HG03442 (cell line): ENCODE results near the gene MEN1.

Experiments
- ATAC-seq: cut with Tn5 transposase; IDR thresholded peaks from one replicate; pipeline ENCODE4 v1.9.1; 2021; ENCODE audit warnings: mild to moderate bottlenecking, moderate library complexity; ENCODE audit not compliant: unreplicated experiment

Gene MEN1

DNA sequence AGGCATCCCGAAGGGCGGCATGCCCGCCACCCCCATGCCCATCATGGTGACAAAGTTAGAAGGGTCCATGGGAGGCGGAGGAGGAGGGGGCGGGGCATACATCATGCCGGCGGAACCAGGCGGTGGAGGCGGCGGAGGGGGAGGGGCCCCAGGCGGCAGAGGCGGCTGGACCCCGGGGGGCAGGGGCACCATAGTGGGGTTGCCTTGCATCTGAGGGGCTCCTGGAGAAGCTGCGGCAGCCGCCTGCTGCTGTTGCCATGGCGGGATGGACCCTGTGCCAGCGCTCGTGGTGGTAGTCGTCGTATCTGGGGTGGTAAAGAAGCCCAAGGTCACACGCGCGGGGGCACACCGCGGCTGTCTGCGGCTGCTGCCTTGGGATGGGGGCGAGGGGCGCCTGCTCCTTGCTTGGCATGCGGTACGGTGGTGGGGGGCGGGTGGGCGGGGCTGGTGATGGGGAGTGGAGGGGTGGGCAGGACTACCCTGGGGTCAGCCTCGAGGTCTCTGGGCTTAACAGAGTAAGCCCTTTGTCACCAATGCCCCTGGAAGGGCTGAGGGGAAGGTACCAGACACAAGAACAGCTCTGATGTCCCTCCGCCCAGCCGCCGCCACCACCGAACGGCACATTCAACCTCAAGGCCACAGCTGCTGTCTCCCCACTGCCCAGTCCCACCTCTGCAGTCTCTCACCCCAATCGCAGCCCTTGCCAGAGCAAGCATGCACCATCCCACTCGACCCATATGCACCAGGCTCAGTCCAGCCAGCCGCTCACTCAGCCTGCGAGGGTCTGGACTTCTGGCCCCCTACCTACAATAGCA is 44.3 kb downstream of the MEN1 start:
- ATAC-seq: no peak

DNA sequence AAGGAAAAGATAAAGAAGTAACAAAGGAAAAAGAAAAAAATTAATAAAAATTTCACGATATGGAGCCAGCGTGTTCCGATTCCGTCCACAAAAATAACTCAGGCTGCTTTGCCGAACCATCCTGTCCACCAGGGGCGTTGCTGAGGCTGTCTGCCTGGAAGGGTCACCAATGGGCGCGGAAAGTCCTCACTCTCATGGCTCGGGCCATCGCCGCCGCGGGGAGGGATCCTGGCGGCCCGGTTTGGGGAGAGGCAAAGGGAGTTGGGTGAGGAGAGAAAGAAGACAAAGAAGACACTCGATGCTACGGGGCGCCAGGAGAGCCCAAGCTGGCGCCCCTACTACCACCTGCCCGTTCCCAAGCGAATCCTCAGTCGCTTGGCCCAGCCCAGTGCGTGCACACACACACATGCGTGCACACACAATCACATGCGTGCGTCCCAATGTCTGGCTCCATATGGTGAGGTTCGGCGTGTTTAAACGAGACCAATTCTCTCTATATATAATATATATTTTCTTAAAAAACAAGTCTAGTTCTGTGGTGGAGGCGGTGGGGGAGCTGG is 45.0 kb downstream of the MEN1 start:
- no peak for ATAC-seq

DNA sequence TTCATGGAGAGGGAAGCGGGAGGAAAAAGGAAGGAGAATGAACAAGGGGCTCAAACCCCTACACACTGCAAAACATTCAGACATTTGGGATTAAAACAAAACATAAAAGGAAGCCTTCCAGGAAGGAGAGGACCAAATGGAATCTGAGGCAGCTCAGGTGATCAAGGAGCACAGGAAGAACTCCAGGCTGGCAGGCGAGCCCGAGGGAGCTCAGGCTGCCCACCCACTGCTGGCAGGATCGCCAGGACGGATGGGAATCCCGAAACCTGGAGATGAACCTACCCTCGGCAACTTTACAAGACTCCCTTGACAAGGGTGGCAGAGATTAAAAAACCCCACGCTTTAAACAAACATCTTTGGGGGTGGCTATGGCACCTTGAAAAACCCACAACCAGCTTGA is 45.6 kb downstream of the MEN1 start:
- no peak for ATAC-seq

DNA sequence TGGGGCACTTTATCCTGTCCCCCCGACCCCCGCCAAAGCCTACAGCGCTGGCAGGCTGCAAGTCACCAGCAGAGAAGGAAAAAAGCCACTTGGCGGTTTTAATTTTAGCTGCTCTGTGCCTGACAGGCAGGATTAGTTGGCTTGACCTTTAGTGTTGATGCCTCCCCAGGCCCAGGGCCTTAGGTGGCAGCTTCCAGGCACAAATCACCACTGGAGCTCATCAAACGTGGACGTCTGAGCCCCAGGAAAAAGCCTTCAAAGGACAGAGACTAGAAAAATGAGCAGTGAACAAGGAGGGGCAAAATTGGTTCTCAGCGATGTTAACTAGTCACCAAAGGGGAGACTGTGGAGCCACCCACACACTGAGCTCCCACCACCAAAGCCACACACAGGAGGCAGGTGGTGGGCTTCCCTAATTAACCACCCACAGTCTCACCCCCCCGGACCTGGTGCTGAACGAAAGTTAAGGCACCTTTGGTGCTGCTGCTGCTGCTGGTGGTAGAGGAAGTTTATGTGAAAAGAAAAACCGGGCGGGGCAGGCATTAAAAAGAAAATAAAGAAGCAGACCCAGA is 46.2 kb downstream of the MEN1 start:
- ATAC-seq: no peak

DNA sequence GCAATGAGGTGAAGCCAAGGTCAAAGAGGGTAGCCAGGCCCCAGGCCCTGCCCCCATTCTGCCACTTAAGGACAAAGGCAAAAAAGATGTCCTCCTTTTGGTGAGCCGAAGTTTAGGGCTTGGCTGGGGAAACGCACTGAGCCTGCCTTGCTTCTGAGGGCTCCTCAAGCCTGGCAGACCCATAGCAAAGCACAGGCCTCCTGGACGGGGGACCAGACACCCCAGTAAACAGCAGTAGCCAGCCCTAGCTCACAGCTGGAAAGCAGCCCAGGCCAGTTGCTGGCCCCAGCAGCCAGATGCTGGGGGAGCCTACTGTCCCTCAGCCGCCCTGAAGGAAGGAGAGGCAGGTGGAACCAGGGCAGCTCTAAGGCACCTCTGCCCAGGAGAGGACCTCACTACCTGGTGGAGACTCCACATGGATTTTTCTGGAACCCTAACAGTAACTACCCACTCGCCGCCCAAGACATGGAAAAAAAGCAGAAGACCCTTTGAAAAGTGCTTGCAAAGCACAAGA is 46.8 kb downstream of the MEN1 start:
- no peak for ATAC-seq

DNA sequence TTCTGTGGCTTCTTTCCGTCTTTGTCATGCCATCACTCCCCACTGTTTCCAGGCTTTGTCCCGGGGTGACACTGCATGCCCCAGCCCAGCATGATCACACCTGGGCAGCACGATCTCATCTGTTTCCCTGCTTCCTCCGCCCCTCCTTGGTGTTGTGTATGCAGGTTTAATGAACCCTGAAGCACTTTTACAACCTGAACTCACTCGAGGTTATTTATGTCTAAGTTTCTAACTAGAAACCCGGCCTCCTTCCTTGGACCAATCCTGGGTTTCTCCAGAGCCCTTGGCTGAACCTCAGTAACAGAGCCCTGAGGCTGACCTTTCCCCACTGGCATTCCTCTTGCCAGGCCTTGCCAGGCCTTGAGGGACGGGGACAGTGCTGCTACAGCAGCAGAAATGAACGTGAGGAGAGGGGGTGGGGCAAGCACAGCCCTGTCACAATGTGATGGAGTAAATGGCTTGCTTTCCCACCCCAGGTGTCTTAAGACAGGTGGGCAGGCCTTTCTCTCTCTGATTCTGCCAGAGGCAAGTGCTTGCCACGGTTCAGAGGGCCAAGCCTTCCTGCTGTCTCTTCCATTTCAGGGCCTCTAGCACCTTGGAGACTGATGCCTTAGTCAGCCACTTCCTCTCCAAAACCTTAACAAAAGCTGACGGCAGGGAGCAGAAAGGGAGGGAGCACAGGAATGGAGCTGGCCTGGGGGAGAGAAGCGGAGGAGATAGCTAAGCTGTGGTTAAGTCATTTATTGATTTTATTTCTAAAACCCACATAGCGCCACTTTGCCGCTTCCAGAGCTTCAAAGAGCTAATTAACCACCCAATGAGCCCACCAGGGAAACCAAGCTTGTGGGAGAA is 47.5 kb downstream of the MEN1 start:
- no peak for ATAC-seq

DNA sequence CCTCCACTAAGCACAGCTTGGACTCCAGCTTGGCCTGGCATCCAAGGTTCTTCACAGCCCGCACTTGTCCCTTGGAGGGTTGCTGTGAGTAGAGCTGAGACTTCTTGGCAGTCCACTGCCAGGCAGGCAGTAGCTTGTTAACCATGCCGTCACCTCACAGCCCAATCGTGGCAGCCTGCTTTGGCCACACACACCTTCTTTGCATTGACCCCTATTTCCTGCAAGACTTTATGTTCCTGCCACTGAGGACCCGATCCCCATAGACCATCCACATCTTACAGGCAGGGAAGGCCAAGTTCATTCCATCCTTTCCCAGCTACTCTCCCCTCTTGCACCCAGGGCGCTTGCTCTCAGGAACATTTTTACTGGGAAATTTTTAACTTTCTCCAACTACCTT is 48.1 kb downstream of the MEN1 start:
- ATAC-seq: no peak

DNA sequence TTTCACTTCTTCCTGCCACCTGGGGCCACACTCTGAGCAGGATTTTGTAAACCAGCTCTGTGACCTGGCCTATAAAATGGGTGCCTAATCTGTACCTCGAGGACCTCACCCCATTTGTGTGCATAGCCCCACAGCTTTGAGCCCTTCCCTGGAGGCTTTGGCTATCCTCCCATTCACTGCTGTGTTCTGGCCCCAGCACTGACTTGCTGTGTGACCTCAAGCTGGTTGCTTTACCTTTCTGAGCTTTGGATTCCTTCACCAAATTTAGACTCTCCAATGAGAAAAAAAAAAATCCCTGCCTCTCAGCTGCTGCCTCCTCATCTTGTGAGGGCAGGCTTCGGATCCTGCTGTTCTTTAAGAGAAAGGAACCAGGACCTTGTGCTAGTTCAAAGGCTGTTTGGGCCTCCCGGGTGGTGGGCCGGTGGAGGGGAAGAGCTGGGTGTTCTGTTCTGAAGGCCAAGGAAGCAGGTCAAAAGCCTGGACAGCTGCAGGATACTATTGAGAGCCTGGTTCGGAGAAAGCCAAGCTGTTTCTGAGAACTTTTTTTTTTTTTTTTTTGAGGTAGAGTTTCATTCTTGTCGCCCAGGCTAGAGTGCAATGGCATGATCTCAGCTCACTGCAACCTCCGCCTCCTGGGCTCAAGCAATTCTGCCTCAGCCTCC is 49.5 kb downstream of the MEN1 start:
- no peak for ATAC-seq

DNA sequence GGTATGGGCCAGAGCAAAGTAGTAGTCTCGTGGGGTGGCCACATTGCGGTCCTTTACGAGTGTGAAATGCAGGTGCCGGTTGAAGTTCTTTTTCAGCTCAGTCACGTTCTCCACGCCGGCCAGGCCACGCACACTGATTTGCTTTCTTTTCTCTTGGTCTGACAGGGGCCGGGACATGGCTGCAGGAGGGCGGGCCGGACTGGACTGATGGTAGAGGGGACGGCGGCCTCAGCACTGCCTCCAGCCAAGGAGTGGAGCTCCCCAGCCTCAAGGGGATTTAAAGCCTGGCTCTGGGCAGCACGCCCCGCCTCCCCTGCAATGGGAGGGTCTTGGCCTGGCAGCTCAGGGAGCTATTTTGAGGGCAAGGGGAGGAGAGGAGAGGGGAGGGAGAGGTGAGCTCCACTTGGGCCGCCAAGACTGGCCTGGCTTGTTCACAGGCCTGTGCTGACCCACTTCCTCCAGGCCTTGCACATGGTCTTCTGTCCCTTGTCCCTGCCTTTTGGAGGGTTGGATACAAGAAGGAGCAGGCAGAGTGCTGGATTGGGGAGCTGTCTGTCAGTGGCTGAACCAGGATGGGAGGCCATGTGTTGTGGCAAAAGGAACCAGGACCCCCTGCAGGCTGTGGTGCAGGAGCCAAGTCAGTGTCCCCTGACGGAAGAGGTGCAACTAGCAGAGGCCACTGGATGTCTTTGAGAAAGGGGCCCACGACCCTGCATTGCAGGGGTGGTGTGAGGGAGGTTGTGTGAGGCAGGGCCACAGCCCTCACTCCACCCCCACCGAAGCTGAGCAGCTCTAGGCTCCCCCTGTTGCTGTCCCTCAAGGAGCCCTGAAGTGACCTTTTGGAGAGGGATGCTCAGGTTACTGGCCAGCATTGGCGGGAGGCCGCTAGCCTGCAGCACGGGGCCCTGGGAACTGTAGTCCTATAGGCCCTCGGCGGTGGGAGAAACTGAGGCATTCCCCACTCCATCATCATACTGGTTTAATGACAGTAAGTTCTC is 50.3 kb downstream of the MEN1 start, which contains the start of gene PYGM:
Gene PYGM, minus strand, starts transcription at position 253 of the 998 bp plus-strand sequence. Its CDS starts 76 bp downstream, at position 177.
- ATAC-seq: no peak

DNA sequence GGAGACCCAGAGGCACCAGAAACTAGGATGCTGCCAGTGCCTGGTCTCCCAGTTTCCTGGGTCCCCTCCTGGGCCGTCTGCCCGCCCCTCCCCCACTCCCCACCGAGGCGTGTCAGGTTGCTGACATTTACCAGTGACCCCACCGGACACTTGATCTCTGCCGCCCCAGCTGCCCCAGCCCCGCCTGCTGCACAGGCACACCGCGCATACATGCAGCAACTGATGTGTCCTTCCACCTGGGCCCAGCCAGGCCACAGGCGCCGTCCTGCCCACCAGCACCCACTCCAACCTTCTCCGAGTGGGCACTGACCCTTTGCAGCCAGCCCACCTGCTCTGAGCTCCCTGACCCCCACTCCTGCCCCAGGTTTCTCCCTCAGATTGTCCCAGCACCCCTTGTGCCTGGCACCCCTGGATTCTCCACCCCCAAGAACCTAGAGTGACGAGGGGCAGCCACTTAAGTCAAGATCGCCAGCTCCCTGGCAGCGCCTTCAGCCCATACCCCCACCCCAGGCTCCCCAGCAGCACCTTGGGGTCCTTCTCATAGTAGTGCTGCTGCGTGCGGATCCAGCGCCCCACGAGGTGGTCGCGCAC is 51.1 kb downstream of the MEN1 start:
- ATAC-seq: no peak

DNA sequence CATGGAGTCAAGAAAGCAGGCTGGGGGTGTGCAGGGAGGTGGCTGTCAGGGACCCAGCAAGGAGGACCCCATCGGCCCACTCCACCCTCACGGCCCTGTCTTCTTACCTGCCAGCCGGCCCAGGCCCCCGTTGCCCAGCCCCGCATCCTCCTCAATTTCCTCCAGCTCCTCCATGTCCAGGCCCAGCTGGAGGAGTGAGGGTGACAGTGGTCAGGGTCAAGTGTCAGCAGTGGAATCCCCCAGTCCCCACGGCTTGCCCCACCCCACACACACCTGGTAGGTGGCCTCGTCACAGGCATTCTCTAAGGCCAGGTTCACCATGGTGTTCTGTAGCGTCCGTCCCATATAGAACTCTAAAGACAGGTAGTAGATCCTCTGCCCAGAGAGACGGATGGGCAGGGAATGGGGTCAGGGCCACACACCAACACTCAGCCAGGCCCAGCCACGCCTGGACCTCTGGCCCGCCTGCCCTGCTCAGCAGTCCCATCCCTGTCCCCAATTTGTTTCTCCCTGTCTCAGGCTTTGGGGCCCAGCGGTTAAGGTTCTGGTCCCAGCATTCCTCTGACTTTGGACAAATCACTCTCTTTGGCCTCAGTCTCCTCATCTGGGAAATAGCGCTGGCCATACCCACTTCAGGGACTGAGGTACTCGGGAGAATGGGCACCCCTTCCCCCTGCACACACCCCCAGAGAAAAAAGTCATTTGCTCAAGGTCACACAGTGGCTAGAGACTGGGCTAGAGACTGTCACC is 51.8 kb downstream of the MEN1 start:
- ATAC-seq: no peak

DNA sequence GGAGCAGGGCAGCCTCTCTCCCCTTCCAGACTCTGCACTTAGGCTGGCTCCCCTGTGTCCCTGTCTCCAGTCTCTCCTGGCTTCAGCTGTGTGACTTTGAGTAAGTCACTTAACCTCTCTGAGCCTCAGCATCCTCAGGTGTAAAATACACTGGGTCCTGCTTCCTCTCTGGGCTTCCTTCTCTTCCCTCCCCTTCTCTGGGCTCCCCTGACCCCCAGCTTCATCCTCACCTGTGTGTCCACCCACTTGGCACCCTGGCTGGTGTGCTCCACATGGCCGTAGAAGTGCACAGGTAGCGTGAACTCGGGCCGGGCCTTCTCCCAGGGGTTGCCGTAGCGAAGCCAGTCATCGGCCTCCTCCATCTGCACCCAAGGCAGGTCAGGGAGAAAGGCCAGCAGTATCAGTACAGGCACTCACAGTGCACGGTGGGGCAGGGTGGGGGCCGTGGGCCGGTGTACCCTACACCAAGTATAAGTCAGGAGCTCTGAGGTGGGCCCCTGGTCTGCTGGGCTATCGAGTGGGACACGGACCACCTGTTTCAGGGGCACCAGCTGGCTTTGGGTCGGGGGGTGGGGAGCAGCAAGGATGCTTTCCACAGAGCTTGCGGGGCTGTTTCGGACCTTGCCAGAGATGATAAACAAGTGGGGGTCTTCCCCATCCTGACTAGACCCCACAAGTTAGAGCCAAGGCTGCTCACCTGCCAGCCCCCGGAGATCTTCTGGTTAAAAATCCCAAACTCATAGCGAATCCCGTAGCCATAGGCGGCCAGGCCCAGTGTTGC is 52.6 kb downstream of the MEN1 start:
- ATAC-seq: no peak

DNA sequence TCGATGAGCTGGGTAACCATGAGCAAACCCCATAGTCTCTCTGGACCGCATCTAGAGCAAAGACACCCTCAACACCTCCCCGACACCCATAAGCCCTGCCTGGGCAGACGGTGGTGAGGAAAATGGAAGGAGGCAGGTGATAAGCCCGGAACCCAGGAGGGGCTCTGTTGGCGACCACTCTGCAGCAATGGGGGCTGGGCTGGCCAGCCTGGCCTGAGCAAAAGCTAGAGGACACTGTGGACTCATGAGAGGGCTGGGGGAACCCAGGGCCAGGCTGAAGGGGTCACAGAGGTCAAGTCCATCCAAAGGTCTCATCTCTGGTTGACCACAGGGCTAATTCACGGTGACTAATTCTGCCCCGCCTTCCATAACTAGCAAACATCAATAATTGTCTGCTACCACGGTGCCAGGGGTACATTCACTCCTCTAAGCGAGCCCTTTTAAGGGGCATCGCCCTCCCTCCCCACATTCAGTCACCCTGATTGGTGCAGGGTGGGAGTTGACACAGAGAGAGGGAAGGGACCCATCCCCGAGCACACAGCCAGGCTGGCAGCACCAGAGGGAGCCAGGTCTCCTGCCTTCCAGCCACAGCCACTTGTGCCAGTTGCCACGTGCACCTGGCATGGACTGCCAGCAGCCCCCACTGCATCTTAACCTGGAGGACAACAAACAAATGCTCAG is 54.5 kb downstream of the MEN1 start:
- no peak for ATAC-seq

DNA sequence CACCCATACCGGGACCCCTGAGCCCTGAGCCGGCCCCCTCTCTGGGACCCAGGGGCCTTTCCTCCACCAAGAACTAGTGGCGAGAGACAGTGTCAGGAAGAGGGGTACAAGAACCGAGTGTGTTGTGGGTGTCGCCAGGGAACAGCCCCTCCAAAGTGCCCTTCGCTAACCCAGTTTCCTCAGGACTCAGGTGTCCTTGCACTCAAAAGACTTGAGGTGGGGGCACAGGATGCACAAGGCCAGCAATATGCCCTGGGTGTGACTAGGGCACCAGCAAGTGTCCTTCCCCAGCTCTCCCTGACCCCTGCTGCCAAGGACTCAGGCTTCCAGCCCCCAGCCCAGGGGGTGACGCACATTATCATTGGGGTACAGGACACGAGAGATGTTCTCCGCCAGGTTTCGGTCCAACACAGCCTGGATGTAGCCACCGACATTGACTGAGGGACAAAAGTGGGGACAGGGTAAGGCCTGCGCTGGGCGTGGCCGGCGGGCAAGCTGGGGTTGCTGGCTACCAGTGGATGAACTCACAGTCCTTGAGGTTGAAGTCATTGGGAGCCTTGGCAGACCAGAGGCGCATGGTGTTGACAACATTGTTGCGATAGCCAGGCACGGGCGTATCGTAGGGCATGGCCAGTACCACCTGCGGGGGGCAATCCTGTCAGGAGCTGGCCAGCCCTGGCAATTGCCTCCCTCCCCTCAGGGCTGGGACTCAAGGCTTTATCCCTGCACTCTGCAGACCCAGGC is 55.3 kb downstream of the MEN1 start:
- ATAC-seq: no peak

DNA sequence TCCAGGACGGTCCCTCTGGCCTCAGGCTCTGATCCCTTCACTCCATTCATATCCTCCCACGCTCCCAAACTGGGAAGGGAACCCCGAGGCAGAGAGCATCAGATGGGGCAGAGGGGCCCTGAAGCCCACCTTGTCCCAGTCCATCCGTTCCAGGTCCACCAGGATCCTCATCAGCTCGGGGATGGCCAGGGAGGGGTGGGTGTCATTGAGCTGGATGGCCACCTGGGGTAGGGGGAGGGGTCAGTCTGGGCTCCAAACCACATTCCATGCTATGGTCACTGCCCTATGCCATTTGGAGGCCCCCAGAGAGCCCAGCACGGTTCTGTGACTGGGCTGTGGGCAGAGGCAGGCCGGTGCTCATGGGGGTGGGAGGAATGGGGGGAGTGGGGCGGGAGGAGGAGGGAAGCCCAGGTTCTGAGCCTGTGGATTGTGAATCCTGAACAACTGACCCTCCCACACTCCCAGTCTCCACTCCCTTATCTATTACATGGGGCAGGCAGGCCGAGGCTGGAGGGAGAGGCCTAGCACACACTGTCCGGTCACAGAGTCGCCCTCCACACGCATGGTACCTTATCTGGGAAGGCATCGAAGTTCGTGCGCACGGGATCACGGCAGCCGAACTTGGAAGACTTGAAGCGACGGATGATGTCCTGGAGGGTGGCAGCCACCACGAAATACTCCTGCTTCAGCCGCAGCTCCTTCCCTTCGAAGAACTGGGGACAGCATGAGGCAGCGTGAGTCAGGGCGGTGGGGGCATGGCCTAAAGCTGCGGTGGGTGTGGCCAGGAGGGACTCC is 56.0 kb downstream of the MEN1 start:
- no peak for ATAC-seq
